ENCODE data around the gene GNG13. TPM values are rescaled to one million over a fixed set of nuclear protein-coding genes. Genes with fewer than 3 reads are reported as not detected.

GNG13 gene
- total RNA-seq, 1 donor from 2014 or later: not detected

GRCh38 chr16:795580-796229 lies 4.8 kb downstream of the GNG13 start:
- intact Hi-C loops (cut with micrococcal nuclease): no loop called here

- intact Hi-C loops (cut with micrococcal nuclease): no loop called here
These were observed 5.6 kb downstream of the GNG13 start for GRCh38 chr16:794853-795466.

GRCh38 chr16:794091-794822 lies 6.3 kb downstream of the GNG13 start:
- intact Hi-C loops (cut with micrococcal nuclease): no loop called here

GRCh38 chr16:793414-793813 lies 7.1 kb downstream of the GNG13 start:
- intact Hi-C loops (cut with micrococcal nuclease): no loop called here

GRCh38 chr16:792221-792995 lies 8.1 kb downstream of the GNG13 start:
- intact Hi-C loops (cut with micrococcal nuclease): no loop called here

GRCh38 chr16:791131-791530 lies 9.4 kb downstream of the GNG13 start:
- intact Hi-C loops (cut with micrococcal nuclease): no loop called here

- intact Hi-C loops (cut with micrococcal nuclease): no loop called here
These were observed 10.4 kb downstream of the GNG13 start for GRCh38 chr16:790086-790485.

GRCh38 chr16:789191-789850 lies 11.2 kb downstream of the GNG13 start:
- intact Hi-C loops (cut with micrococcal nuclease): loop anchor here (2.0 kb wide), 1 partner anchor 181 kb away; the partner anchor contains the start of gene LMF1

- intact Hi-C loops (cut with micrococcal nuclease): loop anchor here (1.0 to 2.0 kb wide), 2 partner anchors 19 to 182 kb away; partner anchors contain the start of gene LMF1
These were observed 12.0 kb downstream of the GNG13 start, which contains the start of gene CHTF18 for GRCh38 chr16:788399-789126. Gene CHTF18 (plus strand): TSS chr16:788620. CDS start chr16:788685, 65 bp downstream.

GRCh38 chr16:787978-788398 lies 12.5 kb downstream of the GNG13 start, which contains the start of gene RPUSD1:
Gene RPUSD1 (minus strand): TSS chr16:788381. CDS start chr16:787737, 644 bp downstream.
- intact Hi-C loops (cut with micrococcal nuclease): loop anchor here (1.0 to 2.0 kb wide), 2 partner anchors 19 to 183 kb away; partner anchors contain the start of gene LMF1

GRCh38 chr16:787321-787966 lies 13.1 kb downstream of the GNG13 start:
- intact Hi-C loops (cut with micrococcal nuclease): no loop called here

- intact Hi-C loops (cut with micrococcal nuclease): loop anchor here (1.0 kb wide), 1 partner anchor 75 kb away; no protein-coding TSS in a partner anchor
These were observed 14.7 kb downstream of the GNG13 start for GRCh38 chr16:785563-786535.

- intact Hi-C loops (cut with micrococcal nuclease): no loop called here
These were observed 16.1 kb downstream of the GNG13 start for GRCh38 chr16:784431-784830.

GRCh38 chr16:783404-784161 lies 17.0 kb downstream of the GNG13 start:
- intact Hi-C loops (cut with micrococcal nuclease): no loop called here

- intact Hi-C loops (cut with micrococcal nuclease): no loop called here
These were observed 17.6 kb downstream of the GNG13 start for GRCh38 chr16:782766-783403.

- intact Hi-C loops (cut with micrococcal nuclease): no loop called here
These were observed 18.3 kb downstream of the GNG13 start for GRCh38 chr16:782258-782657.

Data from T-helper 1 cell treated with Interleukin-12 subunit alpha and Interleukin-12 subunit beta and Interleukin-4 antibody, amounts not matched to agents 30 ng/mL and 1 ng/mL, for 36 hours (primary cell).